HepG2 (cell line): ENCODE data around the gene FUT3. TPM values are rescaled to one million over a fixed set of nuclear protein-coding genes. Genes with fewer than 3 reads are reported as not detected.

Source experiments
- KIAA2018 ChIP-seq: sonication (generic); formaldehyde crosslinking; IDR thresholded peaks from 2 replicates; pipeline ENCODE4 v1.5.0; 2020; ENCODE audit warnings: mild to moderate bottlenecking, missing genetic modification reagents, borderline replicate concordance
- NFE2 ChIP-seq: sonication (generic); formaldehyde crosslinking; IDR thresholded peaks from 2 replicates; pipeline ENCODE4 v1.4.0; 2020; ENCODE audit warnings: missing genetic modification reagents
- PITX1 ChIP-seq: sonication (generic); formaldehyde crosslinking; IDR thresholded peaks from 2 replicates; pipeline ENCODE4 v1.5.1; 2020; ENCODE audit warnings: mild to moderate bottlenecking, missing genetic modification reagents
- ZFP90 ChIP-seq: sonication (generic); formaldehyde crosslinking; IDR thresholded peaks from 2 replicates; pipeline ENCODE4 v1.8.0; 2022; ENCODE audit warnings: missing genetic modification reagents, mild to moderate bottlenecking, inconsistent platforms, borderline replicate concordance
- ZNF441 ChIP-seq: sonication (generic); formaldehyde crosslinking; IDR thresholded peaks from 2 replicates; pipeline ENCODE4 v1.7.0; 2021; ENCODE audit warnings: missing genetic modification reagents, borderline replicate concordance
- ZNF710 ChIP-seq: sonication (generic); formaldehyde crosslinking; IDR thresholded peaks from 2 replicates; pipeline ENCODE4 v1.5.0; 2020; ENCODE audit warnings: mild to moderate bottlenecking, missing genetic modification reagents, borderline replicate concordance
- ZSCAN5A ChIP-seq: sonication (generic); formaldehyde crosslinking; IDR thresholded peaks from 2 replicates; pipeline ENCODE4 v1.8.0; 2022; ENCODE audit warnings: mild to moderate bottlenecking, missing genetic modification reagents, borderline replicate concordance
- polyA plus RNA-seq, 8 experiments: library from polyadenylated mRNA; depleted of rRNA in 3 of 8; stranded (reverse) in 7 of 8; unstranded in 1 of 8; fragments of >200 nt; fragmentation: Illumina TruSeq in 4 of 8; extraction: Trizol in 4 of 8; gene quantifications; 2 replicates each; pipeline versions ENCODE4 v1.2.1 to v1.2.3, GENCODE V29; 2011 to 2016; ENCODE audit warnings: low read depth in 4 of 8, missing spikeins in 1 of 8, mixed read lengths in 1 of 8; ENCODE audit not compliant: insufficient read depth in 1 of 8
- total RNA-seq, 5 experiments: library from RNA; depleted of rRNA; stranded (reverse); fragments of >200 nt; fragmentation: Illumina TruSeq; extraction: Trizol; gene quantifications; 2 replicates each; pipeline ENCODE4 v1.2.3, GENCODE V29; 2016; ENCODE audit warnings: low read depth in 1 of 5
- TF ChIP-seq, protein P1 (sequence below): sonication (generic); formaldehyde crosslinking; IDR thresholded peaks from 2 replicates; pipeline ENCODE4 v1.5.1; 2020; ENCODE audit warnings: mild to moderate bottlenecking, moderate library complexity, missing genetic modification reagents
- TF ChIP-seq, protein P2 (sequence below): sonication (generic); formaldehyde crosslinking; IDR thresholded peaks from 2 replicates; pipeline ENCODE4 v1.4.0; 2020; ENCODE audit warnings: missing genetic modification reagents, mild to moderate bottlenecking, borderline replicate concordance

FUT3 gene
- total and polyA plus RNA-seq, 2 of the 13 experiments (the other 11 are each of a cell fraction or from before 2014, with no cell fraction given): 0.53 to 1.1 TPM

GRCh38 chr19:5826531-5827341 is 24.5 kb downstream of the FUT3 start (continued):
- TF ChIP-seq ZNF441 (CRISPR knock-in tag) (no peak), KIAA2018 (no peak), ZNF710 (no peak), NFE2 (no peak), ZFP90 (no peak), ZSCAN5A (CRISPR knock-in tag) (0 out of 2 replicates have a peak, but pooled peaks have one; percentile 38), PITX1 (CRISPR knock-in tag) (0 out of 2 replicates have a peak, but pooled peaks have one; percentile 51)
- TF ChIP-seq, protein P1, sequence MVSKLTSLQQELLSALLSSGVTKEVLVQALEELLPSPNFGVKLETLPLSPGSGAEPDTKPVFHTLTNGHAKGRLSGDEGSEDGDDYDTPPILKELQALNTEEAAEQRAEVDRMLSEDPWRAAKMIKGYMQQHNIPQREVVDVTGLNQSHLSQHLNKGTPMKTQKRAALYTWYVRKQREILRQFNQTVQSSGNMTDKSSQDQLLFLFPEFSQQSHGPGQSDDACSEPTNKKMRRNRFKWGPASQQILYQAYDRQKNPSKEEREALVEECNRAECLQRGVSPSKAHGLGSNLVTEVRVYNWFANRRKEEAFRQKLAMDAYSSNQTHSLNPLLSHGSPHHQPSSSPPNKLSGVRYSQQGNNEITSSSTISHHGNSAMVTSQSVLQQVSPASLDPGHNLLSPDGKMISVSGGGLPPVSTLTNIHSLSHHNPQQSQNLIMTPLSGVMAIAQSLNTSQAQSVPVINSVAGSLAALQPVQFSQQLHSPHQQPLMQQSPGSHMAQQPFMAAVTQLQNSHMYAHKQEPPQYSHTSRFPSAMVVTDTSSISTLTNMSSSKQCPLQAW (CRISPR knock-in tag): peak; percentile 37; the same call in 1 of the 2 replicates
- TF ChIP-seq, protein P2, sequence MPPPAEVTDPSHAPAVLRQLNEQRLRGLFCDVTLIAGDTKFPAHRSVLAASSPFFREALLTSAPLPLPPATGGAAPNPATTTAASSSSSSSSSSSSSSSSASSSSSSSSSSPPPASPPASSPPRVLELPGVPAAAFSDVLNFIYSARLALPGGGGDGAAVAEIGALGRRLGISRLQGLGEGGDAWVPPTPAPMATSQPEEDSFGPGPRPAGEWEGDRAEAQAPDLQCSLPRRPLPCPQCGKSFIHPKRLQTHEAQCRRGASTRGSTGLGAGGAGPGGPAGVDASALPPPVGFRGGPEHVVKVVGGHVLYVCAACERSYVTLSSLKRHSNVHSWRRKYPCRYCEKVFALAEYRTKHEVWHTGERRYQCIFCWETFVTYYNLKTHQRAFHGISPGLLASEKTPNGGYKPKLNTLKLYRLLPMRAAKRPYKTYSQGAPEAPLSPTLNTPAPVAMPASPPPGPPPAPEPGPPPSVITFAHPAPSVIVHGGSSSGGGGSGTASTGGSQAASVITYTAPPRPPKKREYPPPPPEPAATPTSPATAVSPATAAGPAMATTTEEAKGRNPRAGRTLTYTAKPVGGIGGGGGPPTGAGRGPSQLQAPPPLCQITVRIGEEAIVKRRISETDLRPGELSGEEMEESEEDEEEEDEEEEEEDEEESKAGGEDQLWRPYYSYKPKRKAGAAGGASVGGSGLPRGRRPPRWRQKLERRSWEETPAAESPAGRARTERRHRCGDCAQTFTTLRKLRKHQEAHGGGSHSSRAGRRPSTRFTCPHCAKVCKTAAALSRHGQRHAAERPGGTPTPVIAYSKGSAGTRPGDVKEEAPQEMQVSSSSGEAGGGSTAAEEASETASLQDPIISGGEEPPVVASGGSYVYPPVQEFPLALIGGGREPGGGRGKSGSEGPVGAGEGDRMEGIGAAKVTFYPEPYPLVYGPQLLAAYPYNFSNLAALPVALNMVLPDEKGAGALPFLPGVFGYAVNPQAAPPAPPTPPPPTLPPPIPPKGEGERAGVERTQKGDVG (CRISPR knock-in tag): peak; percentile 62; the same call in 1 of the 2 replicates
